DND-41 (cell line): ENCODE data around the gene ARL14EPL.

Source experiments
- EZH2 ChIP-seq: IDR thresholded peaks from 3 replicates; pipeline ENCODE4 v1.6.1; 2012; ENCODE audit warnings: borderline replicate concordance, low read depth, mild to moderate bottlenecking, moderate library complexity, low read length, inconsistent platforms; ENCODE audit not compliant: severe bottlenecking
- TF ChIP-seq, protein P1 (sequence below): IDR thresholded peaks from 2 replicates; pipeline ENCODE4 v1.5.1; 2012; ENCODE audit warnings: borderline replicate concordance, low read length, moderate library complexity, mild to moderate bottlenecking; ENCODE audit not compliant: poor library complexity, severe bottlenecking; ENCODE audit errors: extremely low read depth

DNA sequence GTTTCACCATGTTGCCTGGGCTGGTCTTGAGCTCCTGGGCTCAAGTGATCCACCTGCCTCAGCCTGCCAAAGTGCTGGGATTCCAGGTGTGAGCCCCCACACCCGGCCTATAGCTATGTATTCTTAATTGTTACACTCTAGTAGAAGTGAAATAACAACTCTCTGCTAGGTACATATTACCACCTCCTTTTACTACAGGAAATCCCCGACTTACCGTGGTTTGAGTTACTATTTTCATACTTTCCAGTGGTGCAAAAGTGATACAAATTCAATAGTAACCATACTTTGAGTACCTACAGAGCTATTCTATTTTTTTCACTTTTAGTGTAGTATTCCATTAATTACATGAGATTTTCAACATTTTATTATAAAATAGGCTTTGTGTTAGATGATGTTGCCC lies 719 bp downstream of the ARL14EPL start:
- TF ChIP-seq, protein P1, sequence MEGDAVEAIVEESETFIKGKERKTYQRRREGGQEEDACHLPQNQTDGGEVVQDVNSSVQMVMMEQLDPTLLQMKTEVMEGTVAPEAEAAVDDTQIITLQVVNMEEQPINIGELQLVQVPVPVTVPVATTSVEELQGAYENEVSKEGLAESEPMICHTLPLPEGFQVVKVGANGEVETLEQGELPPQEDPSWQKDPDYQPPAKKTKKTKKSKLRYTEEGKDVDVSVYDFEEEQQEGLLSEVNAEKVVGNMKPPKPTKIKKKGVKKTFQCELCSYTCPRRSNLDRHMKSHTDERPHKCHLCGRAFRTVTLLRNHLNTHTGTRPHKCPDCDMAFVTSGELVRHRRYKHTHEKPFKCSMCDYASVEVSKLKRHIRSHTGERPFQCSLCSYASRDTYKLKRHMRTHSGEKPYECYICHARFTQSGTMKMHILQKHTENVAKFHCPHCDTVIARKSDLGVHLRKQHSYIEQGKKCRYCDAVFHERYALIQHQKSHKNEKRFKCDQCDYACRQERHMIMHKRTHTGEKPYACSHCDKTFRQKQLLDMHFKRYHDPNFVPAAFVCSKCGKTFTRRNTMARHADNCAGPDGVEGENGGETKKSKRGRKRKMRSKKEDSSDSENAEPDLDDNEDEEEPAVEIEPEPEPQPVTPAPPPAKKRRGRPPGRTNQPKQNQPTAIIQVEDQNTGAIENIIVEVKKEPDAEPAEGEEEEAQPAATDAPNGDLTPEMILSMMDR, result no peak
- no peak for TF ChIP-seq EZH2
